ENCODE results near the gene NTRK2. TPM values are rescaled to one million over a fixed set of nuclear protein-coding genes. Genes with fewer than 3 reads are reported as not detected.

The NTRK2 gene
- total and polyA plus RNA-seq, 2 experiments from 2014 or later: 0.03 TPM; not detected in 1

GRCh38 chr9:84812847-84813246 is 143.3 kb downstream of the NTRK2 start:
- Mint-ChIP-seq H3K9me3 (no peaks in the 10 kb centered on the region), H3K4me3 (no peak overlapping the region), H3K27ac (no peak overlapping the region; the same call in 1 of the 2 replicates), H3K36me3 (ENCODE audit: low read depth) (no peaks in the 10 kb centered on the region), H3K4me1 (peaks cover 37% of the 10 kb centered on the region), H3K27me3 (ENCODE audit: insufficient read depth, low read depth, poor library complexity) (no peaks in the 10 kb centered on the region)
- H2AFZ ChIP-seq: no peak overlapping the region
- TF ChIP-seq ETS1 (IDR thresholded peaks at IDR 0.05): no peak
- TF ChIP-seq STAT1 (IDR thresholded peaks at IDR 0.05; ENCODE audit: unreplicated experiment): no peak
- TF ChIP-seq NANOG (IDR thresholded peaks at IDR 0.05; ENCODE audit: borderline replicate concordance): no peak
- TF ChIP-seq JUNB (IDR thresholded peaks at IDR 0.05; ENCODE audit: unreplicated experiment): no peak
- no peak for TF ChIP-seq POLR2AphosphoS5 (IDR thresholded peaks at IDR 0.05; ENCODE audit: low read depth)
- TF ChIP-seq ZNF114 (CRISPR knock-in tag; IDR thresholded peaks at IDR 0.05): no peak
- TF ChIP-seq EZH2phosphoT487 (IDR thresholded peaks at IDR 0.05; ENCODE audit: unreplicated experiment): no peak
- no peak for TF ChIP-seq CREB1 (CRISPR knock-in tag; IDR thresholded peaks at IDR 0.05; ENCODE audit: low read depth)
- no peak for TF ChIP-seq ZNF462 (CRISPR knock-in tag; IDR thresholded peaks at IDR 0.05)
- TF ChIP-seq CTCF (conservative IDR thresholded peaks at IDR 0.05; ENCODE audit: low read depth in 2 of 2): no peak
- no peak for TF ChIP-seq REST (IDR thresholded peaks at IDR 0.05; ENCODE audit: unreplicated experiment)
- no peak for TF ChIP-seq EZH2 (IDR thresholded peaks at IDR 0.05; ENCODE audit: low read depth, unreplicated experiment)
- TF ChIP-seq ZNF331 (CRISPR knock-in tag; IDR thresholded peaks at IDR 0.05; ENCODE audit: low read depth): no peak
- H3K4me2 ChIP-seq: no peak overlapping the region
- H3K4me1 ChIP-seq (ENCODE audit: insufficient read depth): peaks cover 10% of the 10 kb centered on the region
- no peaks in the 10 kb centered on the region for H3K27me3 ChIP-seq (ENCODE audit: insufficient read depth)
- no peaks in the 10 kb centered on the region for H4K20me1 ChIP-seq (replicated peaks; ENCODE audit: insufficient read depth)
- H3K79me2 ChIP-seq (replicated peaks; ENCODE audit: insufficient read depth): no peaks in the 10 kb centered on the region
- H3K4me3 ChIP-seq: no peak overlapping the region
- H3K36me3 ChIP-seq (ENCODE audit: insufficient read depth): no peaks in the 10 kb centered on the region
- no peak for ATAC-seq
- no peak for DNase-seq (ENCODE audit: low spot score)
- no peak overlapping the region for H3K27ac ChIP-seq (ENCODE audit: low read depth)
- H3F3A ChIP-seq (replicated peaks; ENCODE audit: low read depth): no peaks in the 10 kb centered on the region
- H3K9me2 ChIP-seq (ENCODE audit: insufficient read depth): peaks cover 8% of the 10 kb centered on the region; the same call in 1 of the 2 replicates

All from GM23338 (cell line).